Measurements from ENCODE around the gene PRKCB. TPM values are rescaled to one million over a fixed set of nuclear protein-coding genes. Genes with fewer than 3 reads are reported as not detected.

Gene PRKCB
- total RNA-seq, 1 donor from 2014 or later = 24.1 TPM

GRCh38 chr16:24135624-24136565, 300.1 kb downstream of the PRKCB start:
- TF ChIP-seq, protein P1, sequence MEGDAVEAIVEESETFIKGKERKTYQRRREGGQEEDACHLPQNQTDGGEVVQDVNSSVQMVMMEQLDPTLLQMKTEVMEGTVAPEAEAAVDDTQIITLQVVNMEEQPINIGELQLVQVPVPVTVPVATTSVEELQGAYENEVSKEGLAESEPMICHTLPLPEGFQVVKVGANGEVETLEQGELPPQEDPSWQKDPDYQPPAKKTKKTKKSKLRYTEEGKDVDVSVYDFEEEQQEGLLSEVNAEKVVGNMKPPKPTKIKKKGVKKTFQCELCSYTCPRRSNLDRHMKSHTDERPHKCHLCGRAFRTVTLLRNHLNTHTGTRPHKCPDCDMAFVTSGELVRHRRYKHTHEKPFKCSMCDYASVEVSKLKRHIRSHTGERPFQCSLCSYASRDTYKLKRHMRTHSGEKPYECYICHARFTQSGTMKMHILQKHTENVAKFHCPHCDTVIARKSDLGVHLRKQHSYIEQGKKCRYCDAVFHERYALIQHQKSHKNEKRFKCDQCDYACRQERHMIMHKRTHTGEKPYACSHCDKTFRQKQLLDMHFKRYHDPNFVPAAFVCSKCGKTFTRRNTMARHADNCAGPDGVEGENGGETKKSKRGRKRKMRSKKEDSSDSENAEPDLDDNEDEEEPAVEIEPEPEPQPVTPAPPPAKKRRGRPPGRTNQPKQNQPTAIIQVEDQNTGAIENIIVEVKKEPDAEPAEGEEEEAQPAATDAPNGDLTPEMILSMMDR (IDR thresholded peaks at IDR 0.05) = no peak

DNA sequence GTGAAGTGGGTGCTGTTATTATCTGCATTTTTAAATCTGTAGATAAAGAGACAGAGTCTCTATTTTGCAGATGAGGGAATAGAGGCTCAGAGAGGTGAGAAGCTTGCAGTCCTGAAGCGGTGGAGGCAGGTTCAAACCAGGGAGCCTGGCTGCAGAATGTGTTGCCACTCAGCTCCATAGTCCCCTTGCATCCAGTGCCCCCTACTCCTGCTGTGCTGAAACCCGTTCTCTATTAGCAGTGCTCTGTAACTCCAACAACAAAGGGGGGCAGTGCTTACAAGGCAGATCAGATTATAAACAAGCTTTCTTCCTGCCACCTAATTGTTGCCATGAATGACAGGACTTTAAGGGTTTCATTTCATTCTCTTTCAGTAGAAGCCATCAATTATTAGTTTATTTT, 302.2 kb downstream of the PRKCB start:
- Histone ChIP-seq H3K27me3 (ENCODE audit: low read depth) (no peaks in the 10 kb centered on the region), H3K9me3 (no peaks in the 10 kb centered on the region), H3K4me3 (no peak overlapping the region), H3K36me3 (no peaks in the 10 kb centered on the region), H3K4me1 (no peaks in the 10 kb centered on the region), H3K27ac (no peak overlapping the region)
- ATAC-seq (no peak), DNase-seq (no peak)
- intact Hi-C loops (cut with DNase I) = no loop called here
- TF ChIP-seq, protein P1 (IDR thresholded peaks at IDR 0.05) = no peak

More at GRCh38 chr16:24135624-24136565, 300.1 kb downstream of the PRKCB start:
- intact Hi-C loops (cut with DNase I) = no loop called here
- ATAC-seq (no peak), DNase-seq (no peak)
- no peaks in the 10 kb centered on the region for H3K9me3 ChIP-seq
- H3K36me3 ChIP-seq = no peaks in the 10 kb centered on the region
- no peaks in the 10 kb centered on the region for H3K4me1 ChIP-seq
- H3K27me3 ChIP-seq (ENCODE audit: low read depth) = no peaks in the 10 kb centered on the region
- H3K27ac ChIP-seq = no peak overlapping the region
- H3K4me3 ChIP-seq = no peak overlapping the region

GRCh38 chr16:24138575-24138974, 302.8 kb downstream of the PRKCB start:
- H3K36me3 ChIP-seq = no peaks in the 10 kb centered on the region
- DNase-seq = no peak
- H3K9me3 ChIP-seq = no peaks in the 10 kb centered on the region
- H3K27ac ChIP-seq = no peak overlapping the region
- TF ChIP-seq, protein P1 (IDR thresholded peaks at IDR 0.05) = no peak
- no peaks in the 10 kb centered on the region for H3K27me3 ChIP-seq (ENCODE audit: low read depth)
- intact Hi-C loops (cut with DNase I) = no loop called here
- no peak for ATAC-seq
- H3K4me3 ChIP-seq = no peak overlapping the region
- H3K4me1 ChIP-seq = no peaks in the 10 kb centered on the region

GRCh38 chr16:24139282-24139681, 303.5 kb downstream of the PRKCB start:
- TF ChIP-seq, protein P1 (IDR thresholded peaks at IDR 0.05) = no peak
- intact Hi-C loops (cut with DNase I) = no loop called here
- no peaks in the 10 kb centered on the region for H3K4me1 ChIP-seq
- H3K9me3 ChIP-seq = no peaks in the 10 kb centered on the region
- no peaks in the 10 kb centered on the region for H3K27me3 ChIP-seq (ENCODE audit: low read depth)
- no peak overlapping the region for H3K4me3 ChIP-seq
- no peak for DNase-seq
- H3K36me3 ChIP-seq = no peaks in the 10 kb centered on the region
- no peak overlapping the region for H3K27ac ChIP-seq
- ATAC-seq = no peak

DNA sequence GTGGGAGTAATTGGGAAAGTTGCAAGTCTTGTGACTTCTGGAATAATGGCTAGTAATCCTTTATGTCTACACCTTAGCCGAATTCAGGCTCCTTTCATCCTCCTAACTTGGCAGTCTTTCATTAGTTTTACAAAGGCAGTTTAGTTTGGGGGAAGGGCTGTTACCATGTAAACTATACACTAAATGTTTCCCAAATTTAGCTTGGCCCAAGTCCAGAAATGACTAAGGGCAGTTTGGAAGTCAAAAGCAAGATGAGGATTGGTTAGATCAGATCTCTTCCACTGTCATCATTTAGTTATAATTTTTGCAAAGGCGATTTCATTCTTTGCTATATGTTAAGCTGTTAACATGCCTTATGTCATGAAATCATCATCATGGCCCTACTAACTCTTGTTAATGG, 304.9 kb downstream of the PRKCB start:
- no peaks in the 10 kb centered on the region for H3K9me3 ChIP-seq
- DNase-seq (no peak), ATAC-seq (no peak)
- no peaks in the 10 kb centered on the region for H3K36me3 ChIP-seq
- no peaks in the 10 kb centered on the region for H3K4me1 ChIP-seq
- no peak overlapping the region for H3K4me3 ChIP-seq
- TF ChIP-seq, protein P1 (IDR thresholded peaks at IDR 0.05) = no peak
- intact Hi-C loops (cut with DNase I) = no loop called here
- H3K27me3 ChIP-seq (ENCODE audit: low read depth) = no peaks in the 10 kb centered on the region
- H3K27ac ChIP-seq = no peak overlapping the region
